HG03097 (cell line): Measurements from ENCODE around the gene SF1.

Experiments used
- ATAC-seq: cut with Tn5 transposase; IDR thresholded peaks from one replicate; pipeline ENCODE4 v1.9.1; 2021; ENCODE audit not compliant: unreplicated experiment, low FRiP score

The SF1 gene

GRCh38 chr11:64750361-64751054, 27.8 kb downstream of the SF1 start:
- no peak for ATAC-seq

GRCh38 chr11:64747961-64748665, 30.2 kb downstream of the SF1 start:
- no peak for ATAC-seq

GRCh38 chr11:64746486-64746885, 31.9 kb downstream of the SF1 start:
- no peak for ATAC-seq

- ATAC-seq = no peak
Observed at GRCh38 chr11:64745521-64746328, 32.6 kb downstream of the SF1 start.

- ATAC-seq = peak; percentile 38
Observed at GRCh38 chr11:64745189-64745520, 33.2 kb downstream of the SF1 start.

GRCh38 chr11:64744544-64745188, 33.7 kb downstream of the SF1 start:
- no peak for ATAC-seq

GRCh38 chr11:64743591-64744543, 34.5 kb downstream of the SF1 start, which contains the start of gene RASGRP2:
TSS of gene RASGRP2 (minus strand) at chr11:64744142. CDS start at chr11:64742866, 1,276 bp downstream.
- no peak for ATAC-seq

- peak; percentile 33 for ATAC-seq
Observed at GRCh38 chr11:64742889-64743590, 35.3 kb downstream of the SF1 start.

- ATAC-seq = no peak
Observed at GRCh38 chr11:64742087-64742888, 36.1 kb downstream of the SF1 start.

GRCh38 chr11:64741375-64742086, 36.8 kb downstream of the SF1 start:
- ATAC-seq = no peak

GRCh38 chr11:64739871-64740270, 38.5 kb downstream of the SF1 start:
- no peak for ATAC-seq

GRCh38 chr11:64736654-64737053, 41.7 kb downstream of the SF1 start:
- ATAC-seq = no peak

GRCh38 chr11:64735725-64736259, 42.5 kb downstream of the SF1 start:
- no peak for ATAC-seq

GRCh38 chr11:64734811-64735724, 43.3 kb downstream of the SF1 start:
- no peak for ATAC-seq

GRCh38 chr11:64731601-64732000, 46.7 kb downstream of the SF1 start:
- ATAC-seq = no peak

GRCh38 chr11:64729851-64730382, 48.4 kb downstream of the SF1 start:
- no peak for ATAC-seq
